ENCODE results near the gene DENND4A. TPM values are rescaled to one million over a fixed set of nuclear protein-coding genes. Genes with fewer than 3 reads are reported as not detected.

The DENND4A gene
- total and polyA plus RNA-seq, 2 of the 4 experiments (the other 2 are of a cell fraction) = 4.1 to 17.7 TPM

- CTCF ChIA-PET = interaction anchor here (0.6 kb wide), 1 partner anchor 99 kb away, joined by 3 read pairs; no protein-coding TSS in a partner anchor
- no peak overlapping the region for H3K23ac ChIP-seq (ENCODE audit: low read depth, low read length)
- no peak overlapping the region for H2BK120ac ChIP-seq (ENCODE audit: low read depth, low read length)
- H2AK9ac ChIP-seq (replicated peaks; ENCODE audit: low read depth, low read length, poor library complexity) = no peak overlapping the region
- dilution Hi-C loops (cut with HindIII; ENCODE audit: low sequenced_read_pairs, unreplicated experiment) = no loop called here
- no peak overlapping the region for H2BK15ac ChIP-seq (ENCODE audit: low read depth, low read length)
- H3K4me1 ChIP-seq (ENCODE audit: control insufficient read depth, insufficient read depth, low read length) = peaks cover 1% of the 10 kb centered on the region; the same call in 1 of the 2 replicates
- no TSS peak for BruUV-seq (replicated peaks)
- H3K4me2 ChIP-seq (ENCODE audit: low read depth, low read length) = no peak overlapping the region
- no peaks in the 10 kb centered on the region; the same call in 1 of the 2 replicates for H3K36me3 ChIP-seq (ENCODE audit: control insufficient read depth, insufficient read depth, low read length)
- H3K9me1 ChIP-seq (ENCODE audit: insufficient read depth, low read length) = no peaks in the 10 kb centered on the region; the same call in none of the 2 replicates
- no peaks in the 10 kb centered on the region for H4K20me1 ChIP-seq (ENCODE audit: insufficient read depth, low read length)
- H3K9ac ChIP-seq (ENCODE audit: low read depth, low read length) = no peak overlapping the region
- H3K18ac ChIP-seq (ENCODE audit: low read depth, low read length) = no peak overlapping the region
- no peak overlapping the region for H3K27ac ChIP-seq (ENCODE audit: insufficient read depth, low read length)
- POLR2A ChIA-PET (ENCODE audit: unreplicated experiment) = no interaction called here
- no peak overlapping the region for H3K4me3 ChIP-seq (ENCODE audit: insufficient read depth, low read depth, low read length)
- no peak overlapping the region for H2AK5ac ChIP-seq (ENCODE audit: low read depth, low read length)
- no peak for ATAC-seq (ENCODE audit: low read depth)
- no peak overlapping the region for H2AFZ ChIP-seq (replicated peaks; ENCODE audit: low read length, poor library complexity)
- no peaks in the 10 kb centered on the region for H3K27me3 ChIP-seq (ENCODE audit: control insufficient read depth, insufficient read depth, low read length)
- H3K14ac ChIP-seq (replicated peaks; ENCODE audit: low read depth, low read length) = no peak overlapping the region
- H2BK20ac ChIP-seq (ENCODE audit: low read depth, low read length) = no peak overlapping the region
- intact Hi-C loops (cut with micrococcal nuclease) = no loop called here
- no peak for DNase-seq
- no peak overlapping the region for H4K5ac ChIP-seq (ENCODE audit: low read depth, low read length)
- no peaks in the 10 kb centered on the region for H3K9me3 ChIP-seq (ENCODE audit: control insufficient read depth, insufficient read depth, low read length)
- H4K91ac ChIP-seq (ENCODE audit: insufficient read depth, low read depth, low read length) = no peak overlapping the region
- H4K8ac ChIP-seq (ENCODE audit: low read depth in 2 of 2, low read length in 2 of 2) = no peak overlapping the region
- no peak overlapping the region for H3K56ac ChIP-seq (ENCODE audit: extremely low read depth, insufficient read depth, low read length)
- no peak overlapping the region for H3K4ac ChIP-seq (ENCODE audit: low read depth, low read length)
- no peak overlapping the region for H2BK5ac ChIP-seq (ENCODE audit: low read depth, low read length, poor library complexity, severe bottlenecking)
- peaks cover 10 to 38% of the 10 kb centered on the region in 2 experiments; a peak in 3 of 4 replicates for H3K79me1 ChIP-seq (ENCODE audit: low read depth in 1 of 2, low read length in 2 of 2)
- TF ChIP-seq NFE2L2 (IDR thresholded peaks at IDR 0.05; ENCODE audit: low read depth, low read length) = no peak
- TF ChIP-seq RAD21 (IDR thresholded peaks at IDR 0.05; ENCODE audit: low read length) = no peak
- TF ChIP-seq SMC3 (IDR thresholded peaks at IDR 0.05; ENCODE audit: low read depth, low read length) = no peak
- no CpG with 5 or more reads among the region's 2 CpGs for WGBS, 2 experiments (ENCODE audit: extremely low coverage in 2 of 2, insufficient read length in 1 of 2)
- in situ Hi-C loops (cut with MboI; ENCODE audit: low sequenced_read_pairs) = no loop called here
Measured at GRCh38 chr15:65772930-65773329, 19.2 kb downstream of the DENND4A start.
